ENCODE results near the gene CR1L. TPM values are rescaled to one million over a fixed set of nuclear protein-coding genes. Genes with fewer than 3 reads are reported as not detected.
"Not testable (repeated sequence)": the region's sequence is repeated elsewhere in the genome, so short reads cannot be mapped to it uniquely, and the experiment has no call there.

The CR1L gene
- total RNA-seq, 2 donors from 2014 or later: not detected

DNA sequence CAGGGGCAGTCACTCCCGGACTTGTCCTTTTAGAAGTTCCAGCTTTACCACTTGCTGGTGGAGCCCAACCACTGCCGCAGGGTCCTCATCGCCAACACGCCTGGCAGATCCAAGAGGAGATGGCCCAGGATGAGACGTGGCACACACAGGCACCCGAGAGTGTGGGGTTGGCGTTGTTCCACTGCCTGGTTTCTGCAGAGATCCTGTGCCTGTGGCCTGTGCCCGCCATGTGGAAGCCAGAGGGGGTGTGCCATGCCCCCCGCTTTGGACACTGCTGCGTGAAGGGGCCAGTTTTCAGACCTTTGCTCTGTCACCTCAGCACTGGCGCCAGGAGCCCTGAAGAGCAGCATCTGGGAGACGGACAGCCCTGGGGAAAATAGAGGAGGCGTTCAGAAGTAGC is 117.7 kb downstream of the CR1L start:
- H3K27ac ChIP-seq: no peak overlapping the region
- no peaks in the 10 kb centered on the region for H3K4me1 ChIP-seq
- no peaks in the 10 kb centered on the region for H3K9me3 ChIP-seq
- DNase-seq (ENCODE audit: low spot score): no peak
- no peaks in the 10 kb centered on the region for H3K27me3 ChIP-seq
- peaks cover 56% of the 10 kb centered on the region for H3K36me3 ChIP-seq
- TF ChIP-seq, protein P1, sequence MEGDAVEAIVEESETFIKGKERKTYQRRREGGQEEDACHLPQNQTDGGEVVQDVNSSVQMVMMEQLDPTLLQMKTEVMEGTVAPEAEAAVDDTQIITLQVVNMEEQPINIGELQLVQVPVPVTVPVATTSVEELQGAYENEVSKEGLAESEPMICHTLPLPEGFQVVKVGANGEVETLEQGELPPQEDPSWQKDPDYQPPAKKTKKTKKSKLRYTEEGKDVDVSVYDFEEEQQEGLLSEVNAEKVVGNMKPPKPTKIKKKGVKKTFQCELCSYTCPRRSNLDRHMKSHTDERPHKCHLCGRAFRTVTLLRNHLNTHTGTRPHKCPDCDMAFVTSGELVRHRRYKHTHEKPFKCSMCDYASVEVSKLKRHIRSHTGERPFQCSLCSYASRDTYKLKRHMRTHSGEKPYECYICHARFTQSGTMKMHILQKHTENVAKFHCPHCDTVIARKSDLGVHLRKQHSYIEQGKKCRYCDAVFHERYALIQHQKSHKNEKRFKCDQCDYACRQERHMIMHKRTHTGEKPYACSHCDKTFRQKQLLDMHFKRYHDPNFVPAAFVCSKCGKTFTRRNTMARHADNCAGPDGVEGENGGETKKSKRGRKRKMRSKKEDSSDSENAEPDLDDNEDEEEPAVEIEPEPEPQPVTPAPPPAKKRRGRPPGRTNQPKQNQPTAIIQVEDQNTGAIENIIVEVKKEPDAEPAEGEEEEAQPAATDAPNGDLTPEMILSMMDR (IDR thresholded peaks at IDR 0.05): no peak
- no peak overlapping the region for H3K4me3 ChIP-seq

DNA sequence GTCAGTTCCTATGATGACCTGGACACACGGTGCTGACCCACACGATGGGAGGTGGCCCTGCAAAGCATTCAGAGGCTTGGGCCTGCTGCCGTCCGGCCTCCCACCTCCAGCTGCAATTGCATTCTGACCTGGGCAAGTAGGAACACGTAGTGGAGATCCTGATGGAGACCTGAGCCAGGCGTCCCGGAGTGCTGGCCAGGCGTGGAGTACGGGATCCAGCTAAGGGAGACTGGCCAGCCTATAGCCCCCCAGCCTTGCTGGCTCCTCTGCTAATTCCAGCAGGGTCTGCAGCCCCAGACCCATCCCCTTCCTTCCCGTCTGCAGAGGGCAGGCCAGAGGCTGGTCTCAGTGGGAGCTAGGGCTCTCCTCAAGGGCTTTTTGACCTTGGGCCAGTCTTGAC is 118.2 kb downstream of the CR1L start:
- peaks cover 52% of the 10 kb centered on the region for H3K36me3 ChIP-seq
- no peaks in the 10 kb centered on the region for H3K27me3 ChIP-seq
- TF ChIP-seq, protein P1 (IDR thresholded peaks at IDR 0.05): no peak
- no peak for DNase-seq (ENCODE audit: low spot score)
- no peak overlapping the region for H3K27ac ChIP-seq
- H3K9me3 ChIP-seq: no peaks in the 10 kb centered on the region
- no peak overlapping the region for H3K4me3 ChIP-seq
- H3K4me1 ChIP-seq: no peaks in the 10 kb centered on the region

DNA sequence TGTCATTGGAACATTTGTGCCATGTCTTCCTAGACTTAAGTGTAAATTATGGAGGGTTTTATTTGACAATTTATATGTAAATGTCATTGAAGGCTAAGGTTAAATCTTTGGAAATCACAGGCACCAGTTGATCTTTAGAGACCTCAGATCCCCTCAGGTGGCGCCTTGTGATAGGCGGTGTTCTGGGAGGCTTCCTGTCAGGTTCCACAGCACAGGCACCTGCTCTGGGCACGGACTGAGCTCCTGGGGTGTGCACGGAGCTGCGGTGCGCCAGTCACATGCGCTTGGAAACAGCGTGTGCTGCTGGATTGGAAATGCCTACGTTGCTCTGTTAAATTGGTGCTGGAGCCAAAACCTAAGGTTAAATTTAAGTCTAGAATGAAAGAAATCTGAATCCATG is 119.0 kb downstream of the CR1L start:
- TF ChIP-seq, protein P1 (IDR thresholded peaks at IDR 0.05): no peak
- Histone ChIP-seq H3K36me3 (peaks cover 54% of the 10 kb centered on the region), H3K4me3 (no peak overlapping the region)

DNA sequence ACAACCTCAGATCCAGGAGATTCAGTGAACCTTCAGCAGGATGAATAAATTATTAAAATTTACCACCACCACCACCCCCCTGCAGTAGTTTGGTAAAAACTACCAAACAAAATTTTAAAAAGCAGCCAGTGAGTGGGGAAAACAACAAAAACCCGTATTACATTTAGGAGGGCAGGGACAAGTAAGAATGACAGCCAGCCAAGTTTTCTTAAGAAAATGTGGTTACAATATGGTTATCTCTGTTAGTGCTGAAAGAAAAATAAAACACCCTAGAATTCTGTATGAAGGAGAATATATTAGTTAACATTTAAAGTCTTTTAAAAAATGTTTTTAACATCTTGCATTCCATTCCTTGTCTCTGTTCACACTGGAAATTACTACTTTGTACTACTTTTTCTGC is 121.6 kb downstream of the CR1L start:
- H3K4me1 ChIP-seq: no peaks in the 10 kb centered on the region
- TF ChIP-seq, protein P1 (IDR thresholded peaks at IDR 0.05): no peak
- peaks cover 0 to 9% of the 10 kb centered on the region in 2 donors for H3K9me3 ChIP-seq
- H3K36me3 ChIP-seq: peaks cover 46% of the 10 kb centered on the region
- no peak for DNase-seq (ENCODE audit: low spot score)
- H3K27ac ChIP-seq: no peak overlapping the region
- no peaks in the 10 kb centered on the region for H3K27me3 ChIP-seq
- no peak overlapping the region for H3K4me3 ChIP-seq

More for the DNA sequence above, 119.0 kb downstream of the CR1L start:
- Histone ChIP-seq H3K27ac (no peak overlapping the region), H3K9me3 (no peaks in the 10 kb centered on the region), H3K27me3 (no peaks in the 10 kb centered on the region), H3K4me1 (no peaks in the 10 kb centered on the region)
- no peak for DNase-seq (ENCODE audit: low spot score)

DNA sequence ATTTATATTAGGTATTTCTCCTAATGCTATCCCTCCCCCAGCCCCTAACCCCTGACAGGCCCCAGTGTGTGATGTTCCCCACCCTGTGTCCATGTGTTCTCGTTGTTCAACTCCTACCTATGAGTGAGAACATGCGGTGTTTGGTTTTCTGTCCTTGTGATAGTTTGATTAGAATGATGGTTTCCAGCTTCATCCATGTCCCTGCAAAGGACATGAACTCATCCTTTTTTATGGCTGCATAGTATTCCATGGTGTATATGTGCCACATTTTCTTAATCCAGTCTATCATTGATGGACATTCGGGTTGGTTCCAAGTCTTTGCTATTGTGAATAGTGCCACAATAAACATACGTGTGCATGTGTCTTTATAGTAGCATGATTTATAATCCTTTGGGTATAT is 125.6 kb downstream of the CR1L start:
- not testable (repeated sequence) for H3K4me1 ChIP-seq; H3K27me3 ChIP-seq; H3K27ac ChIP-seq; H3K4me3 ChIP-seq; H3K9me3 ChIP-seq; DNase-seq (ENCODE audit: low spot score)
- peaks cover 28% of the 10 kb centered on the region for H3K36me3 ChIP-seq

Other genes starting within 250 kb of the CR1L start
- not detected for gene CR2, start 190.8 kb upstream of the CR1L start, total RNA-seq
- 1 to 10 TPM in 1 of 2 donors, under 1 TPM in 1; 0.59 to 1.8 TPM for gene CR1, start 149.0 kb upstream of the CR1L start, total RNA-seq
- gene CD46, start 106.9 kb downstream of the CR1L start, total RNA-seq: 10 to 100 TPM; 44.9 to 85.4 TPM